Activated CD8-positive, alpha-beta memory T cell treated with anti-CD3 and anti-CD28 coated beads, Interleukin-2, amount 50 U/mL, for 48 hours (primary cell): ENCODE measurements around the gene TMC6.
A peak's percentile ranks its signal among the peaks of the same experiment; 100 is the strongest.

Experiments
- DNase-seq: peaks from one replicate; pipeline ENCODE4 v3.0.0-alpha.2; 2020

TMC6 gene

GRCh38 chr17:78134899-78135385, 6.4 kb upstream of the TMC6 start:
- DNase-seq: no peak

DNA sequence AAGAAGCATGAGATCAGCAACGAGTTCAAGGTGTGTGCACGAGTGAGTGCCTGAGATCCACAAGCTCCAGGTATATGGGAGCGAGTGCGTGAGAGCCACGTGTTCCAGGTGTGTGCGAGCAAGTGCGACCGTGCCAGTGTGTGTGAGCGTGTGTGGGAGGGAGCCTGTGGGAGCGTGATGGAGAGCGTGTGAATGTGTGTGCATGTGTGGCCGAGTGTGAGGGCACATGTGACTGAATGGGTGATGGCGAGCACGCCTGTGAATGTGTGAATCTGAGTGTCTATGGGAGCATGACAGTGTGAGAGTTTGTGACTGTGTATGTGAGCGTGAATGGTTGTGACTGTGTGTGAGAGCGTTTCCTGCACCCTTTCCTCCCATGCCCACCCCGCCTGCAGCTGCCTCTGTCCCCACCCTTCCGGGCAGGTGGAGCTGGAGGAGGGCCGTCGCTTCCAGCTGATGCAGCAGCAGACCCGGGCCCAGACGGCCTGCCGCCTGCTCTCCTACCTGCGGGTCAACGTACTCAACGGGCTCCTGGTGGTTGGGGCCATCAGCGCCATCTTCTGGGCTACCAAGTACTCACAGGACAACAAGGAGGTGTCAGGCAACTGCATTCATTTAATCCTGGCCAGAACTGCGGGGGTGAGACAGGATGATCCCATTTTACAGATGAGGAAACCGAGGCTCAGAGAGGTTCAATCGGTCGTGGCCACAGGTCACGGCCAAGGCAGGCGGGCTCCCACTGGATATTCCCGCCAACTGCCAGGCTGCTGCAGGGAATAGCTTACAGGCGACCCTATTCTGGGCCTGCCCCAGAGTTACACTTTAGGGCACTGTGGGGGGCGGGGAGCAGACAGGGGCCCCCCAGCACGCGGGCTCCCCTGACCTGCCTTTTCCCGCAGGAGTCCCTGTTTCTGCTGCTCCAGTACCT, 5.7 kb upstream of the TMC6 start:
- DNase-seq: peak; percentile 80

GRCh38 chr17:78133179-78133951, 4.8 kb upstream of the TMC6 start:
- DNase-seq: peak; percentile 67

DNA sequence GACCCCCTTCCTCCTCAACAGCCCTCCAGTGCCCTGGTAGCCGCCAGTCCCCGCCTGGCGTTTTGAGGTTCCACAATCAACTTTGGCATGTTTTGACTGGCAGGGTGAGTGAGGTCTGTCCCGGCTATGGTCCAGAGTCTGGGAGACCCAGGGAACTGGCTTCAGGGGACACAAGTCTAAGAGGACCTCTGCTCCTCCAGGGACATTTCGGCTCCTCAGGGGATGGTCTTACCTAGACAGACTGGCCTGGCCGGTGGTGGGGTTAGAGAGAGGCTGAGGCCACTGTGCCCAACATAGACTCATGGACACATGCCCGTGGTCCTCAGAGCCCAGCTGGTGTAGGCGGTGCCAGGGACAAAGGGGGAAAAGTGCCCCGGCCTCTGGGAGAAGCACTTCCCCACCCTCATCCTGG, 4.2 kb upstream of the TMC6 start:
- DNase-seq: peak; percentile 68

- DNase-seq: no peak
These were observed 3.6 kb upstream of the TMC6 start for GRCh38 chr17:78132084-78132676.

GRCh38 chr17:78131172-78132083, 2.9 kb upstream of the TMC6 start:
- DNase-seq: peak; percentile 84

DNA sequence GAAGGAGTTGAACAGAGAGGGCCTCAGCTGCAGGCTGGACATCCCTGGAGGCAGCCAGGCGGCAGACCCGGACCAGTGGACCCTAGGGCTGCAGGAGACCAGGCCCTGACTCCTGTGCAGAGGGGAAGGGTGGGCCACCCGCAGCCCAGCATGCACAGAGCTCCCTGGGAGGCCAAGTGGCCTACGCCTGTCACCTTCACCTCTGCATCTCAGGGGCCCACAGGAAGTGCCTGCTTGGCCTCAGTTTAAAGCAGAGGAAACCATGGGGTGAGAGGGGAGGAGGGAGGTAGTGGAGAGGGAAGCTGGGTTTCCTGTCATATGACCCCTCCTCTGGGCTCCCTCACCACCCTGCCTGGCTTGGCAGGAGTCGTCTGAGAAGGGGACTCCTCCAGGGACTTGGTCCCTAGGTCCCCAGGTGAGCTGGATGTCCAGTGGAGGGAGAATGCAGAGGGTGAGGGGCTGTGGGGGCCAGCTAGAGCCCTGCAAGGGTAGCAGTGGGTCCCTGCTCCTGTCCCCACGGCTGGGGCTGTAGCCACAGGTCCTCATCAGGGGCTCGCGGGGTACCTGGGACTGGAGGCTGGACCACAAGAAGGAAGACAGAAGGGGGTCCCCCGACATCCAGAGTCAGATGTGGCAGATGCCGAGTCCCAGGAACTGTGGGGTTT, 2.0 kb upstream of the TMC6 start, which contains the start of gene TMC8:
Gene TMC8, plus strand, starts transcription at position 335 of the 665 bp plus-strand sequence. CDS start 818 bp downstream, outside the sequence.
- DNase-seq: peak; percentile 82

GRCh38 chr17:78130090-78130436, 1.5 kb upstream of the TMC6 start:
- DNase-seq: no peak

GRCh38 chr17:78129351-78130089, 965 bp upstream of the TMC6 start:
- DNase-seq: peak; percentile 63

- no peak for DNase-seq
These were observed 536 bp downstream of the TMC6 start for GRCh38 chr17:78127888-78128550.

DNA sequence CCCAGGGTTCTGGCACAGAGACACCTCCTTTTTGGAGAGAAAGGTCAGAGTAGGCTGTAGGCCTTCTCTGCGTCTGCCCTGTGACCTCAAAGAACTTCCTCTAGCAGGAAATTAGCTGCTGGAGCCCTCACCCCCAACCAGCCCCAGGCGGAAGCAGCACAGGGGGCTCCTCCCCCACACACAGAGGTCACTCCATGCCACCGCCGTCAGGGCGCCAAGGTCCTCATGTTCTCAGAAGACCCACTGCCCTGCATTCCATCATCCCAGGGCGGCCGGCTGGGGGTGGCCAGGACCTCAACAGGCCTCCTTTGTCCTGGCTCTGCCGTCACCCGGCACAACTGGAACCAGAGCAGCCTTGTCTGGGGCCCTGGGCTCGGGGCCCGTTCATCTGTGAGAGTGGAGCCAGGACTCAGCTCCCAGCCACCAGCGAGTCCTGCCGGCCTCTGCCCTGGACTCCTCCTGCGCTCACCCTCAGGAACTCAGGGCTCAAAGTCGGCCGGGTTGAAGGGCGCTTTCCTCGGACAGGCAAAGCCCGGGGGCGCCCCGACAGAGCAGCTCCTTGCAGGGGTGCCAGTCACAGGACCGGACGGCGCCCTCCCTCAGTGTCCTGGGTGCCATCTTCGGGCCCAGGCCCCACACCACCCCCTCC, 1.2 kb downstream of the TMC6 start:
- DNase-seq: peak; percentile 80

- no peak for DNase-seq
These were observed 1.7 kb downstream of the TMC6 start for GRCh38 chr17:78126895-78127238.

DNA sequence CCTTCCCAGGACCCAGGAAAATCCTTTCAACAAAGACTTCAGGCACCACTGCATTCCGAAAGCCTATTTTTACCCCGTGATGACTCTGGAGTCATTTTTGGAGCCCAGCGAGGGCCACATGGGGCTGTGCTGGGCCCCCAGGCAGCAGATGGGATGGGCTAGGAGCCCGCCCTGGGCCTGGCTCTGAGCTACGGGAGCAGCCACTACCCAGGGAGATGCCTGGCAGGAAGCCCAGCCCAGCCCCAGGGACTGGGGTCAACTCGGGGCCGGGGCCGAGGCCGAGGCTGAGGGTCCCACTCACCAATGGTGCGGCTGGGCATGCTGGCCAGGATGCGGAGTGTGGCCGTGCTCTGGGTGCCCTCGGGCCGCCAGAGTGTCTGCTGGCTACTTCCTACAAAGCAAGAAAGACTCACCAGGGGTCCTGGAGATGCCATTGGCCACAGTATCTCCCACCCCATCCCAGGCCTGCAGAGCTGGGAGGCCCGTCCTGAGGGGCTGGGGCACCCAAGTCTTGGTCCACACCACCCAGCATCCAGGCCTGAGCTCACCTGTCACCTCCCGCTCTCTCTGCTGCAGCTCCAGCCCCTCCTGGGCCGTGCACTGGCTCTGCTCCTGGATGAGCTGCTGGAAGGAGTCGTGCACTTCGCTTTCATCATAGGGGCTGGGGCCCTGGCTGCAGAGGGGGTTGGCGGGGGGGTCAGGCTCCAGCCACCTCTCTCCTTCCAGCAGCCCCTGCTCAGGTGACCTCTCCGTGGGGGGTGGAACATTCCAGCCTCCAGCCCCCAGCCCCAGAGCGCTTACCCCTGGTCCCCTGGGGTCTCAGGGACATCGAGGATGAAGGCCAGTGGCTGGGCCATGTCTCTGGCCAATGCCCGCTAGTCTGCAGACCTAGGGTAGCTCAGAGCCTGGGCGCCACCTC, 2.3 kb downstream of the TMC6 start:
- DNase-seq: peak; percentile 56

- peak; percentile 74 for DNase-seq
These were observed 3.2 kb downstream of the TMC6 start for GRCh38 chr17:78125138-78125913.

- DNase-seq: no peak
These were observed 3.8 kb downstream of the TMC6 start for GRCh38 chr17:78124836-78125137.

- peak; percentile 64 for DNase-seq
These were observed 4.3 kb downstream of the TMC6 start for GRCh38 chr17:78124081-78124835.

GRCh38 chr17:78123258-78123929, 5.2 kb downstream of the TMC6 start:
- DNase-seq: no peak
